Measurements from ENCODE around the gene CTBP2.

GRCh38 chr10:125063256-125063925 is 97.0 kb downstream of the CTBP2 start:
- TF ChIP-seq CTCF (IDR thresholded peaks at IDR 0.05 in 8 of 11, conservative IDR thresholded peaks at IDR 0.05 in 3 of 11) (no peak), POLR2A (IDR thresholded peaks at IDR 0.05) (no peak), POLR2AphosphoS5 (IDR thresholded peaks at IDR 0.05) (no peak)

Measured in spleen (tissue), 7 donors.